ENCODE data around the gene ANKRD66. TPM values are rescaled to one million over a fixed set of nuclear protein-coding genes. Genes with fewer than 3 reads are reported as not detected.
"Not testable (repeated sequence)": the region's sequence is repeated elsewhere in the genome, so short reads cannot be mapped to it uniquely, and the experiment has no call there.

Gene ANKRD66
- total RNA-seq, 1 experiment from 2014 or later: not detected

- DNase-seq (ENCODE audit: low read depth): no peak
- in situ Hi-C loops (cut with HindIII; ENCODE audit: low pct_unique_long_range_greater_than_20kb, low sequenced_read_pairs): no loop called here
Observed at GRCh38 chr6:46748940-46749503, 2.3 kb downstream of the ANKRD66 start.

- in situ Hi-C loops (cut with HindIII; ENCODE audit: low pct_unique_long_range_greater_than_20kb, low sequenced_read_pairs): no loop called here
Observed at GRCh38 chr6:46749731-46750130, 3.0 kb downstream of the ANKRD66 start.

GRCh38 chr6:46751658-46752057 is 4.9 kb downstream of the ANKRD66 start:
- in situ Hi-C loops (cut with HindIII; ENCODE audit: low pct_unique_long_range_greater_than_20kb, low sequenced_read_pairs): no loop called here
- DNase-seq (ENCODE audit: low read depth): no peak

More at GRCh38 chr6:46749731-46750130, 3.0 kb downstream of the ANKRD66 start:
- no peak for DNase-seq (ENCODE audit: low read depth)

GRCh38 chr6:46755865-46756264 is 9.1 kb downstream of the ANKRD66 start:
- DNase-seq (ENCODE audit: low read depth): no peak
- in situ Hi-C loops (cut with HindIII; ENCODE audit: low pct_unique_long_range_greater_than_20kb, low sequenced_read_pairs): no loop called here

- DNase-seq (ENCODE audit: low read depth): no peak
- in situ Hi-C loops (cut with HindIII; ENCODE audit: low pct_unique_long_range_greater_than_20kb, low sequenced_read_pairs): no loop called here
Observed at GRCh38 chr6:46756469-46757213, 9.9 kb downstream of the ANKRD66 start.

- in situ Hi-C loops (cut with HindIII; ENCODE audit: low pct_unique_long_range_greater_than_20kb, low sequenced_read_pairs): no loop called here
- DNase-seq (ENCODE audit: low read depth): no peak
Observed at GRCh38 chr6:46757214-46757596, 10.5 kb downstream of the ANKRD66 start.

GRCh38 chr6:46758960-46759753 is 12.4 kb downstream of the ANKRD66 start:
- DNase-seq (ENCODE audit: low read depth): no peak
- in situ Hi-C loops (cut with HindIII; ENCODE audit: low pct_unique_long_range_greater_than_20kb, low sequenced_read_pairs): no loop called here

- DNase-seq (ENCODE audit: low read depth): no peak
- in situ Hi-C loops (cut with HindIII; ENCODE audit: low pct_unique_long_range_greater_than_20kb, low sequenced_read_pairs): no loop called here
Observed at GRCh38 chr6:46760925-46761324, 14.2 kb downstream of the ANKRD66 start.

- in situ Hi-C loops (cut with HindIII; ENCODE audit: low pct_unique_long_range_greater_than_20kb, low sequenced_read_pairs): no loop called here
- DNase-seq (ENCODE audit: low read depth): no peak
Observed at GRCh38 chr6:46763466-46763865, 16.7 kb downstream of the ANKRD66 start.

GRCh38 chr6:46764280-46764679 is 17.5 kb downstream of the ANKRD66 start:
- not testable (repeated sequence) for DNase-seq (ENCODE audit: low read depth)

GRCh38 chr6:46764961-46765360 is 18.2 kb downstream of the ANKRD66 start:
- in situ Hi-C loops (cut with HindIII; ENCODE audit: low pct_unique_long_range_greater_than_20kb, low sequenced_read_pairs): no loop called here
- no peak for DNase-seq (ENCODE audit: low read depth)

More at GRCh38 chr6:46764280-46764679, 17.5 kb downstream of the ANKRD66 start:
- in situ Hi-C loops (cut with HindIII; ENCODE audit: low pct_unique_long_range_greater_than_20kb, low sequenced_read_pairs): not testable (repeated sequence)

- in situ Hi-C loops (cut with HindIII; ENCODE audit: low pct_unique_long_range_greater_than_20kb, low sequenced_read_pairs): no loop called here
- no peak for DNase-seq (ENCODE audit: low read depth)
Observed at GRCh38 chr6:46772016-46772415, 25.3 kb downstream of the ANKRD66 start.

GRCh38 chr6:46772762-46773161 is 26.0 kb downstream of the ANKRD66 start:
- no peak for DNase-seq (ENCODE audit: low read depth)
- in situ Hi-C loops (cut with HindIII; ENCODE audit: low pct_unique_long_range_greater_than_20kb, low sequenced_read_pairs): no loop called here

GRCh38 chr6:46773201-46773855 is 26.6 kb downstream of the ANKRD66 start:
- in situ Hi-C loops (cut with HindIII; ENCODE audit: low pct_unique_long_range_greater_than_20kb, low sequenced_read_pairs): no loop called here
- no peak for DNase-seq (ENCODE audit: low read depth)

- in situ Hi-C loops (cut with HindIII; ENCODE audit: low pct_unique_long_range_greater_than_20kb, low sequenced_read_pairs): not testable (repeated sequence)
Observed at GRCh38 chr6:46774736-46775135, 28.0 kb downstream of the ANKRD66 start.

GRCh38 chr6:46776070-46776712 is 29.5 kb downstream of the ANKRD66 start:
- no peak for DNase-seq (ENCODE audit: low read depth)
- in situ Hi-C loops (cut with HindIII; ENCODE audit: low pct_unique_long_range_greater_than_20kb, low sequenced_read_pairs): no loop called here

More at GRCh38 chr6:46774736-46775135, 28.0 kb downstream of the ANKRD66 start:
- DNase-seq (ENCODE audit: low read depth): not testable (repeated sequence)

GRCh38 chr6:46777476-46778346 is 31.0 kb downstream of the ANKRD66 start:
- in situ Hi-C loops (cut with HindIII; ENCODE audit: low pct_unique_long_range_greater_than_20kb, low sequenced_read_pairs): no loop called here
- no peak for DNase-seq (ENCODE audit: low read depth)

Measured in Caki2 (cell line).